Measurements from ENCODE around the gene MORC1.
A peak's percentile ranks its signal among the peaks of the same experiment; 100 is the strongest.

The MORC1 gene

DNA sequence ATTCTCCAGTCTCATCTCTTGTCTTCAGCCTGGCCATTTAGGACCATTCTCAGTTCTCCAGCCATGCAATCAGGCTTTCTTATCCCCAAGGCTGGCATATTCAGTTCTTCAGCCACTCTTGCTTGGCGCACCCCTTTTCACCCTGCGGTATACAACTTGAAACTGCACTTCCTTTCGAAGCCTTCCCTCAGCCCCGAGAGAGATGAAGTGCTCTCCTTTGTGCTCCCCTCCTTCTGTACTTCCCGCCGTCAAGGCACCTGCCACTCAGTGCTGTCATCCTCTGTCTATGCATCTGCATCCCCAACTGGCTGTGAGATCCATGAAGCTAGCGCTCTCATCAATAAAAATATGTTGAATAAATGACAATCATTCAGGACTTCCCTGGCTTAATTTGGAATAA lies 45.7 kb downstream of the MORC1 start:
- no peak for TF ChIP-seq EZH2 (optimal IDR thresholded peaks at IDR 0.05; ENCODE audit: low read depth, low read length)
- TF ChIP-seq, protein P1, sequence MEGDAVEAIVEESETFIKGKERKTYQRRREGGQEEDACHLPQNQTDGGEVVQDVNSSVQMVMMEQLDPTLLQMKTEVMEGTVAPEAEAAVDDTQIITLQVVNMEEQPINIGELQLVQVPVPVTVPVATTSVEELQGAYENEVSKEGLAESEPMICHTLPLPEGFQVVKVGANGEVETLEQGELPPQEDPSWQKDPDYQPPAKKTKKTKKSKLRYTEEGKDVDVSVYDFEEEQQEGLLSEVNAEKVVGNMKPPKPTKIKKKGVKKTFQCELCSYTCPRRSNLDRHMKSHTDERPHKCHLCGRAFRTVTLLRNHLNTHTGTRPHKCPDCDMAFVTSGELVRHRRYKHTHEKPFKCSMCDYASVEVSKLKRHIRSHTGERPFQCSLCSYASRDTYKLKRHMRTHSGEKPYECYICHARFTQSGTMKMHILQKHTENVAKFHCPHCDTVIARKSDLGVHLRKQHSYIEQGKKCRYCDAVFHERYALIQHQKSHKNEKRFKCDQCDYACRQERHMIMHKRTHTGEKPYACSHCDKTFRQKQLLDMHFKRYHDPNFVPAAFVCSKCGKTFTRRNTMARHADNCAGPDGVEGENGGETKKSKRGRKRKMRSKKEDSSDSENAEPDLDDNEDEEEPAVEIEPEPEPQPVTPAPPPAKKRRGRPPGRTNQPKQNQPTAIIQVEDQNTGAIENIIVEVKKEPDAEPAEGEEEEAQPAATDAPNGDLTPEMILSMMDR (IDR thresholded peaks at IDR 0.05; ENCODE audit: low read length) = no peak
- no peak for TF ChIP-seq EZH2phosphoT487 (IDR thresholded peaks at IDR 0.05; ENCODE audit: low read length)
- Histone ChIP-seq H4K20me1 (ENCODE audit: insufficient read depth, low read length) (no peaks in the 10 kb centered on the region), H3K36me3 (replicated peaks; ENCODE audit: insufficient read depth, low read length) (0 out of 2 replicates have a peak, but pooled peaks cover 4% of the 10 kb centered on the region), H3K4me3 (ENCODE audit: low read length) (peak overlapping the region; percentile 63), H3F3A (ENCODE audit: insufficient read depth, low read length) (peaks cover 49% of the 10 kb centered on the region), H3K9me3 (replicated peaks; ENCODE audit: insufficient read depth, low read length) (no peaks in the 10 kb centered on the region), H3K27ac (ENCODE audit: low read length) (peak overlapping the region; percentile 92), H3K9ac (ENCODE audit: low read length) (peak overlapping the region; percentile 82), H2AFZ (ENCODE audit: low read length) (0 out of 2 replicates have a peak overlapping the region, but pooled peaks have one; percentile 1), H3K79me2 (ENCODE audit: low read length) (peaks cover 32% of the 10 kb centered on the region), H3K27me3 (replicated peaks; ENCODE audit: insufficient read depth, low read length) (no peaks in the 10 kb centered on the region), H3K9me2 (replicated peaks; ENCODE audit: insufficient read depth, low read length) (no peaks in the 10 kb centered on the region), H3K4me2 (ENCODE audit: low read depth, low read length) (peak overlapping the region; percentile 75), H3K4me1 (ENCODE audit: low read length) (peaks cover 26% of the 10 kb centered on the region)
- peak; percentile 83 for DNase-seq

DNA sequence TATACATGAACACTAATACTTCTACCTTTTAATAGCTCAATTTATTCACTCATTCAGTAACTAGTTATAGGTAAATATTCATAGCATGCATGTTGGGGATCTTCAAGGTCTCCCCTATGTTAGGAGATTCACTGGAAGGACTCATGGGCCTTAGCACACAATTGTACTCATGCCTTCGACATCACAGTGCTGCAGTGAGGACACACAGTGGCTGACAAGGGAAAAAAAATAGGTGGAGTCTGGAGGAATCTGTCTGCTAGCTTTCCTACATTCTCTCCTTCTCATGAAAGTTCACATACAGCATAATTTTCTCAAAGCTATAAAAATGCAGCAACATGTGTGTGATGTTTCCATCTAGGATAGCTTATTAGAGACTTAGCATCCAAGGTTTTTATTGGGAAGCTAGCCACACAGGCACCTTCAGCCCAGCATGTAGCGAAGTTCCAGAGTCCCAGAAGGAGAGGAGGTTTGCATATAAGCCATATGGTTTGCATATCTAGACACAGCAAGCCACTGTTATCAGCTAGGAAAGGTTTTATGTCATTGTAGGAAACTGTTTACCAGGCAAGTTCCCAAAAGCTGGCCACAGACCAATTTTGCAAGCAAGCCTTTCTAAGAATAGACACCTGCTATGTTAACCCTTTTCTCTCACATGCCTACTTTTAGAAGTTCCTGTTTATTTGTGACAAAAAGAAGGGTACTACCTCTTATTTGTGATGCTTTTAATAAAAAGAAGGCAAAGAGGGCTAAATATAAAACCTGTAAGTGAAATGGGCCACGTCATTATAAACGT lies 46.4 kb downstream of the MORC1 start:
- DNase-seq = peak; percentile 93

DNA sequence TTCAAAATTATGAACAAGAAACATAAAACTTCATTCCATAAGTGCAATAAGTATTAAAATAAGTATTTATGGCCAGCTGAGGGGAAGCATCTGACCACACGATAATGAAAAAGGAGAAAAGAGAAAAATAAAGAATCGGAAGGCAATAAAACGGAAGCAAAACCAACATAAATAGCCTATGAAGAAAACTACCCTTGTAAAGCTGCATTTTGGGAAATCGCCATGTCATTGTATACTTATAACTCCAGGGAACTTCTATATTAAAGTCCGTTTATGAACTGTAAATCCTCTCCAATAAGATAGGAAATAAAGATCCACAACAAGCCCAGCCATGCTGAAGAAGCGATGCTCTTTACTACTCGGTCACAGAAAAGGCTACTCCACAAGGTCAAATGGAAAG lies 47.7 kb downstream of the MORC1 start:
- peaks cover 26% of the 10 kb centered on the region for H3K4me1 ChIP-seq (ENCODE audit: low read length)
- 0 out of 2 replicates have a peak overlapping the region, but pooled peaks have one; percentile 10 for H2AFZ ChIP-seq (ENCODE audit: low read length)
- H3K4me2 ChIP-seq (ENCODE audit: low read depth, low read length) = peak overlapping the region; percentile 75
- peak overlapping the region; percentile 63 for H3K4me3 ChIP-seq (ENCODE audit: low read length)
- 0 out of 2 replicates have a peak, but pooled peaks cover 4% of the 10 kb centered on the region for H3K36me3 ChIP-seq (replicated peaks; ENCODE audit: insufficient read depth, low read length)
- peak overlapping the region; percentile 82 for H3K9ac ChIP-seq (ENCODE audit: low read length)
- no peaks in the 10 kb centered on the region for H3K9me3 ChIP-seq (replicated peaks; ENCODE audit: insufficient read depth, low read length)
- peak; percentile 36 for DNase-seq
- H3K27me3 ChIP-seq (replicated peaks; ENCODE audit: insufficient read depth, low read length) = no peaks in the 10 kb centered on the region
- no peaks in the 10 kb centered on the region for H4K20me1 ChIP-seq (ENCODE audit: insufficient read depth, low read length)
- peak overlapping the region; percentile 92 for H3K27ac ChIP-seq (ENCODE audit: low read length)
- peaks cover 49% of the 10 kb centered on the region for H3F3A ChIP-seq (ENCODE audit: insufficient read depth, low read length)
- TF ChIP-seq EZH2phosphoT487 (IDR thresholded peaks at IDR 0.05; ENCODE audit: low read length) = no peak
- TF ChIP-seq, protein P1 (IDR thresholded peaks at IDR 0.05; ENCODE audit: low read length) = no peak
- TF ChIP-seq EZH2 (optimal IDR thresholded peaks at IDR 0.05; ENCODE audit: low read depth, low read length) = no peak
- H3K9me2 ChIP-seq (replicated peaks; ENCODE audit: insufficient read depth, low read length) = no peaks in the 10 kb centered on the region
- H3K79me2 ChIP-seq (ENCODE audit: low read length) = peaks cover 48% of the 10 kb centered on the region

More for the DNA sequence above, 46.4 kb downstream of the MORC1 start:
- H3K9me2 ChIP-seq (replicated peaks; ENCODE audit: insufficient read depth, low read length) = no peaks in the 10 kb centered on the region
- H2AFZ ChIP-seq (ENCODE audit: low read length) = no peak overlapping the region
- H3K4me3 ChIP-seq (ENCODE audit: low read length) = peak overlapping the region; percentile 63
- peaks cover 39% of the 10 kb centered on the region for H3K79me2 ChIP-seq (ENCODE audit: low read length)
- 0 out of 2 replicates have a peak, but pooled peaks cover 4% of the 10 kb centered on the region for H3K36me3 ChIP-seq (replicated peaks; ENCODE audit: insufficient read depth, low read length)
- H3K4me1 ChIP-seq (ENCODE audit: low read length) = peaks cover 26% of the 10 kb centered on the region
- peaks cover 49% of the 10 kb centered on the region for H3F3A ChIP-seq (ENCODE audit: insufficient read depth, low read length)
- H4K20me1 ChIP-seq (ENCODE audit: insufficient read depth, low read length) = no peaks in the 10 kb centered on the region
- H3K4me2 ChIP-seq (ENCODE audit: low read depth, low read length) = peak overlapping the region; percentile 75
- TF ChIP-seq, protein P1 (IDR thresholded peaks at IDR 0.05; ENCODE audit: low read length) = peak; percentile 37
- no peak for TF ChIP-seq EZH2 (optimal IDR thresholded peaks at IDR 0.05; ENCODE audit: low read depth, low read length)
- no peaks in the 10 kb centered on the region for H3K27me3 ChIP-seq (replicated peaks; ENCODE audit: insufficient read depth, low read length)
- H3K9me3 ChIP-seq (replicated peaks; ENCODE audit: insufficient read depth, low read length) = no peaks in the 10 kb centered on the region
- peak overlapping the region; percentile 92 for H3K27ac ChIP-seq (ENCODE audit: low read length)
- peak overlapping the region; percentile 82 for H3K9ac ChIP-seq (ENCODE audit: low read length)
